Measurements from ENCODE around the gene ARHGAP32.

- TF ChIP-seq CTCF (IDR thresholded peaks at IDR 0.05), result no peak
- TF ChIP-seq POLR2A (IDR thresholded peaks at IDR 0.05), result no peak
Observed at GRCh38 chr11:129234978-129235377, 42.9 kb upstream of the ARHGAP32 start.
